Measurements from ENCODE around the gene SORCS3.

DNA sequence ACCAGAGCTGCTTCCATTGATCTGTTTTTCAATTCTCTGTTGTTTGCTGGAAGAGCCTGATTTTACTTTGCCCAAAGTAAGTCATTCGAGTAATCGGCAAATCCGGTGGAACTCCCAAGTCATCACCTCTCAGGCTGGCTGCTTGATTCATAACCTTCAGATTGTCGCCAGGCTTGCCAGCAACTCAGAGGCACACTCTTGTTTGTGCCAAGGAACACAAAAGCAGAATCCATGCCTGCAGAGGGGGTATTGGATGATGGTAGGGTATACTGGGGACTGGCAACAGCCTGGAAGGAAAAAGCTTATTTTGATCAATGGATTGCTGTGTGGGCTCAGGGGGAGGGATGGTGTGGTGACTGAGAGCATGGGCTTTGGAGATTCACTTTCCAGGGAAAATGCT is 542.4 kb downstream of the SORCS3 start:
- TF ChIP-seq, protein P1, sequence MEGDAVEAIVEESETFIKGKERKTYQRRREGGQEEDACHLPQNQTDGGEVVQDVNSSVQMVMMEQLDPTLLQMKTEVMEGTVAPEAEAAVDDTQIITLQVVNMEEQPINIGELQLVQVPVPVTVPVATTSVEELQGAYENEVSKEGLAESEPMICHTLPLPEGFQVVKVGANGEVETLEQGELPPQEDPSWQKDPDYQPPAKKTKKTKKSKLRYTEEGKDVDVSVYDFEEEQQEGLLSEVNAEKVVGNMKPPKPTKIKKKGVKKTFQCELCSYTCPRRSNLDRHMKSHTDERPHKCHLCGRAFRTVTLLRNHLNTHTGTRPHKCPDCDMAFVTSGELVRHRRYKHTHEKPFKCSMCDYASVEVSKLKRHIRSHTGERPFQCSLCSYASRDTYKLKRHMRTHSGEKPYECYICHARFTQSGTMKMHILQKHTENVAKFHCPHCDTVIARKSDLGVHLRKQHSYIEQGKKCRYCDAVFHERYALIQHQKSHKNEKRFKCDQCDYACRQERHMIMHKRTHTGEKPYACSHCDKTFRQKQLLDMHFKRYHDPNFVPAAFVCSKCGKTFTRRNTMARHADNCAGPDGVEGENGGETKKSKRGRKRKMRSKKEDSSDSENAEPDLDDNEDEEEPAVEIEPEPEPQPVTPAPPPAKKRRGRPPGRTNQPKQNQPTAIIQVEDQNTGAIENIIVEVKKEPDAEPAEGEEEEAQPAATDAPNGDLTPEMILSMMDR (IDR thresholded peaks at IDR 0.05; ENCODE audit: poor library complexity, severe bottlenecking): no peak
- TF ChIP-seq, protein P2, sequence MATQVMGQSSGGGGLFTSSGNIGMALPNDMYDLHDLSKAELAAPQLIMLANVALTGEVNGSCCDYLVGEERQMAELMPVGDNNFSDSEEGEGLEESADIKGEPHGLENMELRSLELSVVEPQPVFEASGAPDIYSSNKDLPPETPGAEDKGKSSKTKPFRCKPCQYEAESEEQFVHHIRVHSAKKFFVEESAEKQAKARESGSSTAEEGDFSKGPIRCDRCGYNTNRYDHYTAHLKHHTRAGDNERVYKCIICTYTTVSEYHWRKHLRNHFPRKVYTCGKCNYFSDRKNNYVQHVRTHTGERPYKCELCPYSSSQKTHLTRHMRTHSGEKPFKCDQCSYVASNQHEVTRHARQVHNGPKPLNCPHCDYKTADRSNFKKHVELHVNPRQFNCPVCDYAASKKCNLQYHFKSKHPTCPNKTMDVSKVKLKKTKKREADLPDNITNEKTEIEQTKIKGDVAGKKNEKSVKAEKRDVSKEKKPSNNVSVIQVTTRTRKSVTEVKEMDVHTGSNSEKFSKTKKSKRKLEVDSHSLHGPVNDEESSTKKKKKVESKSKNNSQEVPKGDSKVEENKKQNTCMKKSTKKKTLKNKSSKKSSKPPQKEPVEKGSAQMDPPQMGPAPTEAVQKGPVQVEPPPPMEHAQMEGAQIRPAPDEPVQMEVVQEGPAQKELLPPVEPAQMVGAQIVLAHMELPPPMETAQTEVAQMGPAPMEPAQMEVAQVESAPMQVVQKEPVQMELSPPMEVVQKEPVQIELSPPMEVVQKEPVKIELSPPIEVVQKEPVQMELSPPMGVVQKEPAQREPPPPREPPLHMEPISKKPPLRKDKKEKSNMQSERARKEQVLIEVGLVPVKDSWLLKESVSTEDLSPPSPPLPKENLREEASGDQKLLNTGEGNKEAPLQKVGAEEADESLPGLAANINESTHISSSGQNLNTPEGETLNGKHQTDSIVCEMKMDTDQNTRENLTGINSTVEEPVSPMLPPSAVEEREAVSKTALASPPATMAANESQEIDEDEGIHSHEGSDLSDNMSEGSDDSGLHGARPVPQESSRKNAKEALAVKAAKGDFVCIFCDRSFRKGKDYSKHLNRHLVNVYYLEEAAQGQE (IDR thresholded peaks at IDR 0.05; ENCODE audit: borderline replicate concordance): no peak
- TF ChIP-seq POLR2AphosphoS5 (IDR thresholded peaks at IDR 0.05) (no peak), TAF1 (IDR thresholded peaks at IDR 0.05; ENCODE audit: low read depth) (no peak), EZH2 (IDR thresholded peaks at IDR 0.05; ENCODE audit: borderline replicate concordance, insufficient read depth, low read length, poor library complexity, severe bottlenecking) (no peak), SMC3 (conservative IDR thresholded peaks at IDR 0.05; ENCODE audit: poor library complexity) (no peak), EP300 (conservative IDR thresholded peaks at IDR 0.05; ENCODE audit: poor library complexity, severe bottlenecking) (no peak)
